Measurements from ENCODE around the gene LYPD4.

LYPD4 gene

GRCh38 chr19:41801792-41802211, 42.7 kb downstream of the LYPD4 start:
- H3K4me3 ChIP-seq (ENCODE audit: low read length), result no peak overlapping the region
- TF ChIP-seq CTCF (IDR thresholded peaks at IDR 0.05; ENCODE audit: insufficient read depth, low read depth, low read length, missing control alignments), result no peak
- no peak for DNase-seq (ENCODE audit: low read depth)

- TF ChIP-seq CTCF (IDR thresholded peaks at IDR 0.05; ENCODE audit: insufficient read depth, low read depth, low read length, missing control alignments), result no peak
- H3K4me3 ChIP-seq (ENCODE audit: low read length), result no peak overlapping the region
- DNase-seq (ENCODE audit: low read depth), result no peak
Observed at GRCh38 chr19:41801031-41801430, 43.5 kb downstream of the LYPD4 start.

DNA sequence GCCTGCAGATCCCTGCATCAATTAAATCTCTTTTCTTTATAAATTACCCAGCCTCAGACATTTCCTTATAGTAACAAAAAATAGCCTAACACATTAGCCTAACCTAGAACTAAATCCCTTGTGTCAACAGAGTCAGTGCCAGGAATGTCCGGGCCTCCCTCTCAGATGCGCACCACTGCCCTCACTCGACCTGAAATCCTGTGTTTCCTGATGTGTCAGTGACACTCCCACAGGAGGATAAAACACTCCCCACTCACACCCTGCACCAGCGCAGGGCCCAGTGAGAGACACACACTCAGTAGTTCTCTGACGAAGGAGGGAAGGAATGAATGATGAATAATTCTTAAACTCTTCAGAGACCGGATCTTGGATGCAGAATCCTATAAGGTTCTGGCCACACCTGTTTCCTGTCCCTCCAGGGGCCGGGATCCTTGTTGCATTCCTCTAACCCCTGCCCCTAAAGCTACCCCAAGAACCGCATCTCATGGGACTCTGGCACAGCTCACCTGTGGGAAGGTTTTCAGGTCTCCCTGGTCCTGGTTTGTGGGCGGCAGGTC, 45.0 kb downstream of the LYPD4 start:
- DNase-seq (ENCODE audit: low read depth), result peak; percentile 86
- TF ChIP-seq CTCF (IDR thresholded peaks at IDR 0.05; ENCODE audit: insufficient read depth, low read depth, low read length, missing control alignments), result no peak
- no peak overlapping the region for H3K4me3 ChIP-seq (ENCODE audit: low read length)

DNA sequence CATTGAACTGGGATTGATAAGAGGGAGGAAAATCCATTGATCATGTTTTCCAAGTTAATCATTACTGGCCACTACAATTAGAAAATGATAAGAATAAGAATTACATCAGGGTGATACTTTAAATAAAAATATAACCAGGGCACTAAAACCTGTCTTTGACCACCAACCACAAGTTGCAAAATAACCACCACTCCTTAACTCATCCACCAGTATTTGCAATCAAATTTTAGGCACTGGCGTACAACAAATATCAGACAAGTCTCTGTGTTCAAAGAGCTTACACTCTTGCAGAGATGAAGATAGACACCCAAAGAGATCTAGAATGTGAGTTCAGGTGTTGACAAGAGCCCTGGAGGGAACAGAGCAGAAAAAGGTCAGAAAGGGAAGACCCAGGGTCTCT, 47.6 kb downstream of the LYPD4 start:
- DNase-seq (ENCODE audit: low read depth), result no peak
- TF ChIP-seq CTCF (IDR thresholded peaks at IDR 0.05; ENCODE audit: insufficient read depth, low read depth, low read length, missing control alignments), result no peak
- no peak overlapping the region for H3K4me3 ChIP-seq (ENCODE audit: low read length)

DNA sequence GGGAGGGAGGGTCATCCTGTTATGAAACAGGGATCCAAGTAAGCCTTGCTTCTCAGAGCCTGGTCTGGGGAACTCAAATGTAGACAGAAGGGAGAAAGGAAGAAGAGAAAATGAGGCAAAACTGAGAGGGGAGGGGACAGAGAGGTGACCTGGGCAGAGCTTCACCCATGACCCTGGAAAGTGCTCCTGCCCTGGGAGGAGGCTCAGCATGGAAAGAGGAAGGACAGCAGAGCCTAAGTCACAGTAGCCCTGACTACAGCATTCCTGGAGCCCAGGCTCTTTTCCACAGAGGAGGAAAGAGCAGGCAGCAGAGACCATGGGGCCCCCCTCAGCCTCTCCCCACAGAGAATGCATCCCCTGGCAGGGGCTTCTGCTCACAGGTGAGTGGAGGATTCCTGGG, 48.1 kb downstream of the LYPD4 start, which contains the start of gene CEACAM3:
TSS of gene CEACAM3 (plus strand) at position 226 of the 400 bp plus-strand sequence. CDS start at position 317, 91 bp downstream.
- no peak within 1 kb of the TSS for H3K4me3 ChIP-seq (ENCODE audit: low read length)
- no peak for DNase-seq (ENCODE audit: low read depth)
- no peak for TF ChIP-seq CTCF (IDR thresholded peaks at IDR 0.05; ENCODE audit: insufficient read depth, low read depth, low read length, missing control alignments)

- peak; percentile 85 for TF ChIP-seq CTCF (IDR thresholded peaks at IDR 0.05; ENCODE audit: insufficient read depth, low read depth, low read length, missing control alignments)
- DNase-seq (ENCODE audit: low read depth), result peak; percentile 56
- H3K4me3 ChIP-seq (ENCODE audit: low read length), result no peak overlapping the region
Observed at GRCh38 chr19:41795031-41795461, 49.4 kb downstream of the LYPD4 start.

DNA sequence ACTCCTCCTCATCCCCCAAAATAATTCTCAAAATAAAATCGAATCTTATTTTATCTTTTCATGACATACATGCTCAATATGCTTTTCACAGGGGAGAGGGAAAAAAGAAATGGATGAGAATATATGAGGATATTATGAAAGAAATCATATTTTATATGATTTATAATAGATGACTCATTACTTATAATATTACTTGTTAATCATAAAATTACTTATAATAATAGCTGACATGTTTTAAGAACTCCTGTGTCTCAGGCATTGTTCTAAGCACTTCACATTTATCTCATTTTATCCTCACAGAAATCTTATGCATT, 51.1 kb downstream of the LYPD4 start:
- H3K4me3 ChIP-seq (ENCODE audit: low read length), result no peak overlapping the region
- no peak for DNase-seq (ENCODE audit: low read depth)
- no peak for TF ChIP-seq CTCF (IDR thresholded peaks at IDR 0.05; ENCODE audit: insufficient read depth, low read depth, low read length, missing control alignments)
